Measurements from ENCODE around the gene APLF. TPM values are rescaled to one million over a fixed set of nuclear protein-coding genes. Genes with fewer than 3 reads are reported as not detected.

The APLF gene
- total and polyA plus RNA-seq, 2 experiments from 2014 or later, result 3.0 to 3.7 TPM

GRCh38 chr2:68482296-68482820, 15.0 kb downstream of the APLF start:
- no peaks in the 10 kb centered on the region; the same call in 1 of the 2 replicates for H3K9me2 ChIP-seq (ENCODE audit: insufficient read depth)
- no peaks in the 10 kb centered on the region for H3K4me1 ChIP-seq (ENCODE audit: insufficient read depth)
- H3K4me3 ChIP-seq, result no peak overlapping the region
- no peaks in the 10 kb centered on the region for H4K20me1 ChIP-seq (replicated peaks; ENCODE audit: insufficient read depth)
- H3K79me2 ChIP-seq (replicated peaks; ENCODE audit: insufficient read depth), result peaks cover 6% of the 10 kb centered on the region; the same call in 1 of the 2 replicates
- no peak overlapping the region for H3K27ac ChIP-seq (ENCODE audit: low read depth)
- TF ChIP-seq ZNF331 (CRISPR knock-in tag; IDR thresholded peaks at IDR 0.05; ENCODE audit: low read depth) (no peak), STAT1 (IDR thresholded peaks at IDR 0.05; ENCODE audit: unreplicated experiment) (no peak), JUNB (IDR thresholded peaks at IDR 0.05; ENCODE audit: unreplicated experiment) (no peak), ETS1 (IDR thresholded peaks at IDR 0.05) (no peak), NANOG (IDR thresholded peaks at IDR 0.05; ENCODE audit: borderline replicate concordance) (no peak), CREB1 (CRISPR knock-in tag; IDR thresholded peaks at IDR 0.05; ENCODE audit: low read depth) (no peak), ZNF114 (CRISPR knock-in tag; IDR thresholded peaks at IDR 0.05) (no peak), EZH2phosphoT487 (IDR thresholded peaks at IDR 0.05; ENCODE audit: unreplicated experiment) (no peak), CTCF (conservative IDR thresholded peaks at IDR 0.05; ENCODE audit: low read depth in 2 of 2) (no peak), EZH2 (IDR thresholded peaks at IDR 0.05; ENCODE audit: low read depth, unreplicated experiment) (no peak), POLR2AphosphoS5 (IDR thresholded peaks at IDR 0.05; ENCODE audit: low read depth) (no peak)
- TF ChIP-seq, protein P1, sequence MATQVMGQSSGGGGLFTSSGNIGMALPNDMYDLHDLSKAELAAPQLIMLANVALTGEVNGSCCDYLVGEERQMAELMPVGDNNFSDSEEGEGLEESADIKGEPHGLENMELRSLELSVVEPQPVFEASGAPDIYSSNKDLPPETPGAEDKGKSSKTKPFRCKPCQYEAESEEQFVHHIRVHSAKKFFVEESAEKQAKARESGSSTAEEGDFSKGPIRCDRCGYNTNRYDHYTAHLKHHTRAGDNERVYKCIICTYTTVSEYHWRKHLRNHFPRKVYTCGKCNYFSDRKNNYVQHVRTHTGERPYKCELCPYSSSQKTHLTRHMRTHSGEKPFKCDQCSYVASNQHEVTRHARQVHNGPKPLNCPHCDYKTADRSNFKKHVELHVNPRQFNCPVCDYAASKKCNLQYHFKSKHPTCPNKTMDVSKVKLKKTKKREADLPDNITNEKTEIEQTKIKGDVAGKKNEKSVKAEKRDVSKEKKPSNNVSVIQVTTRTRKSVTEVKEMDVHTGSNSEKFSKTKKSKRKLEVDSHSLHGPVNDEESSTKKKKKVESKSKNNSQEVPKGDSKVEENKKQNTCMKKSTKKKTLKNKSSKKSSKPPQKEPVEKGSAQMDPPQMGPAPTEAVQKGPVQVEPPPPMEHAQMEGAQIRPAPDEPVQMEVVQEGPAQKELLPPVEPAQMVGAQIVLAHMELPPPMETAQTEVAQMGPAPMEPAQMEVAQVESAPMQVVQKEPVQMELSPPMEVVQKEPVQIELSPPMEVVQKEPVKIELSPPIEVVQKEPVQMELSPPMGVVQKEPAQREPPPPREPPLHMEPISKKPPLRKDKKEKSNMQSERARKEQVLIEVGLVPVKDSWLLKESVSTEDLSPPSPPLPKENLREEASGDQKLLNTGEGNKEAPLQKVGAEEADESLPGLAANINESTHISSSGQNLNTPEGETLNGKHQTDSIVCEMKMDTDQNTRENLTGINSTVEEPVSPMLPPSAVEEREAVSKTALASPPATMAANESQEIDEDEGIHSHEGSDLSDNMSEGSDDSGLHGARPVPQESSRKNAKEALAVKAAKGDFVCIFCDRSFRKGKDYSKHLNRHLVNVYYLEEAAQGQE (IDR thresholded peaks at IDR 0.05; ENCODE audit: unreplicated experiment), result no peak
- TF ChIP-seq, protein P2, sequence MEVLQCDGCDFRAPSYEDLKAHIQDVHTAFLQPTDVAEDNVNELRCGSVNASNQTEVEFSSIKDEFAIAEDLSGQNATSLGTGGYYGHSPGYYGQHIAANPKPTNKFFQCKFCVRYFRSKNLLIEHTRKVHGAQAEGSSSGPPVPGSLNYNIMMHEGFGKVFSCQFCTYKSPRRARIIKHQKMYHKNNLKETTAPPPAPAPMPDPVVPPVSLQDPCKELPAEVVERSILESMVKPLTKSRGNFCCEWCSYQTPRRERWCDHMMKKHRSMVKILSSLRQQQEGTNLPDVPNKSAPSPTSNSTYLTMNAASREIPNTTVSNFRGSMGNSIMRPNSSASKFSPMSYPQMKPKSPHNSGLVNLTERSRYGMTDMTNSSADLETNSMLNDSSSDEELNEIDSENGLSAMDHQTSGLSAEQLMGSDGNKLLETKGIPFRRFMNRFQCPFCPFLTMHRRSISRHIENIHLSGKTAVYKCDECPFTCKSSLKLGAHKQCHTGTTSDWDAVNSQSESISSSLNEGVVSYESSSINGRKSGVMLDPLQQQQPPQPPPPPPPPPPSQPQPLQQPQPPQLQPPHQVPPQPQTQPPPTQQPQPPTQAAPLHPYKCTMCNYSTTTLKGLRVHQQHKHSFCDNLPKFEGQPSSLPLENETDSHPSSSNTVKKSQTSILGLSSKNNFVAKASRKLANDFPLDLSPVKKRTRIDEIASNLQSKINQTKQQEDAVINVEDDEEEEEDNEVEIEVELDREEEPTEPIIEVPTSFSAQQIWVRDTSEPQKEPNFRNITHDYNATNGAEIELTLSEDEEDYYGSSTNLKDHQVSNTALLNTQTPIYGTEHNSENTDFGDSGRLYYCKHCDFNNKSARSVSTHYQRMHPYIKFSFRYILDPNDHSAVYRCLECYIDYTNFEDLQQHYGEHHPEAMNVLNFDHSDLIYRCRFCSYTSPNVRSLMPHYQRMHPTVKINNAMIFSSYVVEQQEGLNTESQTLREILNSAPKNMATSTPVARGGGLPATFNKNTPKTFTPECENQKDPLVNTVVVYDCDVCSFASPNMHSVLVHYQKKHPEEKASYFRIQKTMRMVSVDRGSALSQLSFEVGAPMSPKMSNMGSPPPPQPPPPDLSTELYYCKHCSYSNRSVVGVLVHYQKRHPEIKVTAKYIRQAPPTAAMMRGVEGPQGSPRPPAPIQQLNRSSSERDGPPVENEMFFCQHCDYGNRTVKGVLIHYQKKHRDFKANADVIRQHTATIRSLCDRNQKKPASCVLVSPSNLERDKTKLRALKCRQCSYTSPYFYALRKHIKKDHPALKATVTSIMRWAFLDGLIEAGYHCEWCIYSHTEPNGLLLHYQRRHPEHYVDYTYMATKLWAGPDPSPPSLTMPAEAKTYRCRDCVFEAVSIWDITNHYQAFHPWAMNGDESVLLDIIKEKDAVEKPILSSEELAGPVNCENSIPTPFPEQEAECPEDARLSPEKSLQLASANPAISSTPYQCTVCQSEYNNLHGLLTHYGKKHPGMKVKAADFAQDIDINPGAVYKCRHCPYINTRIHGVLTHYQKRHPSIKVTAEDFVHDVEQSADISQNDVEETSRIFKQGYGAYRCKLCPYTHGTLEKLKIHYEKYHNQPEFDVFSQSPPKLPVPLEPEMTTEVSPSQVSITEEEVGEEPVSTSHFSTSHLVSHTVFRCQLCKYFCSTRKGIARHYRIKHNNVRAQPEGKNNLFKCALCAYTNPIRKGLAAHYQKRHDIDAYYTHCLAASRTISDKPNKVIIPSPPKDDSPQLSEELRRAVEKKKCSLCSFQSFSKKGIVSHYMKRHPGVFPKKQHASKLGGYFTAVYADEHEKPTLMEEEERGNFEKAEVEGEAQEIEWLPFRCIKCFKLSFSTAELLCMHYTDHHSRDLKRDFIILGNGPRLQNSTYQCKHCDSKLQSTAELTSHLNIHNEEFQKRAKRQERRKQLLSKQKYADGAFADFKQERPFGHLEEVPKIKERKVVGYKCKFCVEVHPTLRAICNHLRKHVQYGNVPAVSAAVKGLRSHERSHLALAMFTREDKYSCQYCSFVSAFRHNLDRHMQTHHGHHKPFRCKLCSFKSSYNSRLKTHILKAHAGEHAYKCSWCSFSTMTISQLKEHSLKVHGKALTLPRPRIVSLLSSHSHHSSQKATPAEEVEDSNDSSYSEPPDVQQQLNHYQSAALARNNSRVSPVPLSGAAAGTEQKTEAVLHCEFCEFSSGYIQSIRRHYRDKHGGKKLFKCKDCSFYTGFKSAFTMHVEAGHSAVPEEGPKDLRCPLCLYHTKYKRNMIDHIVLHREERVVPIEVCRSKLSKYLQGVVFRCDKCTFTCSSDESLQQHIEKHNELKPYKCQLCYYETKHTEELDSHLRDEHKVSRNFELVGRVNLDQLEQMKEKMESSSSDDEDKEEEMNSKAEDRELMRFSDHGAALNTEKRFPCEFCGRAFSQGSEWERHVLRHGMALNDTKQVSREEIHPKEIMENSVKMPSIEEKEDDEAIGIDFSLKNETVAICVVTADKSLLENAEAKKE (CRISPR knock-in tag; IDR thresholded peaks at IDR 0.05), result no peak
- H2AFZ ChIP-seq, result no peak overlapping the region
- H3K9me3 Mint-ChIP-seq, result no peaks in the 10 kb centered on the region
- H3K4me3 Mint-ChIP-seq, result no peak overlapping the region
- no peak overlapping the region for H3K4me2 ChIP-seq
- H3K4me1 Mint-ChIP-seq, result peaks cover 8% of the 10 kb centered on the region; the same call in 2 of the 3 replicates
- no peaks in the 10 kb centered on the region for H3K27me3 Mint-ChIP-seq (ENCODE audit: insufficient read depth, low read depth, poor library complexity)
- H3K36me3 Mint-ChIP-seq (ENCODE audit: low read depth), result no peaks in the 10 kb centered on the region
- no peaks in the 10 kb centered on the region for H3F3A ChIP-seq (replicated peaks; ENCODE audit: low read depth)
- H3K27ac Mint-ChIP-seq, result no peak overlapping the region
- no peaks in the 10 kb centered on the region for H3K27me3 ChIP-seq (ENCODE audit: insufficient read depth)
- ATAC-seq, result no peak
- DNase-seq (ENCODE audit: low spot score), result no peak
- H3K36me3 ChIP-seq (ENCODE audit: insufficient read depth), result no peaks in the 10 kb centered on the region
